NCI-H69 (cell line): ENCODE measurements around the gene SERPINB6.
A peak's percentile ranks its signal among the peaks of the same experiment; 100 is the strongest.
"Not testable (repeated sequence)": the region's sequence is repeated elsewhere in the genome, so short reads cannot be mapped to it uniquely, and the experiment has no call there.

Experiments used
- DNase-seq: peaks from one replicate; lab custom pipeline; 2025; lab: John Stamatoyannopoulos, UW

Gene SERPINB6

DNA sequence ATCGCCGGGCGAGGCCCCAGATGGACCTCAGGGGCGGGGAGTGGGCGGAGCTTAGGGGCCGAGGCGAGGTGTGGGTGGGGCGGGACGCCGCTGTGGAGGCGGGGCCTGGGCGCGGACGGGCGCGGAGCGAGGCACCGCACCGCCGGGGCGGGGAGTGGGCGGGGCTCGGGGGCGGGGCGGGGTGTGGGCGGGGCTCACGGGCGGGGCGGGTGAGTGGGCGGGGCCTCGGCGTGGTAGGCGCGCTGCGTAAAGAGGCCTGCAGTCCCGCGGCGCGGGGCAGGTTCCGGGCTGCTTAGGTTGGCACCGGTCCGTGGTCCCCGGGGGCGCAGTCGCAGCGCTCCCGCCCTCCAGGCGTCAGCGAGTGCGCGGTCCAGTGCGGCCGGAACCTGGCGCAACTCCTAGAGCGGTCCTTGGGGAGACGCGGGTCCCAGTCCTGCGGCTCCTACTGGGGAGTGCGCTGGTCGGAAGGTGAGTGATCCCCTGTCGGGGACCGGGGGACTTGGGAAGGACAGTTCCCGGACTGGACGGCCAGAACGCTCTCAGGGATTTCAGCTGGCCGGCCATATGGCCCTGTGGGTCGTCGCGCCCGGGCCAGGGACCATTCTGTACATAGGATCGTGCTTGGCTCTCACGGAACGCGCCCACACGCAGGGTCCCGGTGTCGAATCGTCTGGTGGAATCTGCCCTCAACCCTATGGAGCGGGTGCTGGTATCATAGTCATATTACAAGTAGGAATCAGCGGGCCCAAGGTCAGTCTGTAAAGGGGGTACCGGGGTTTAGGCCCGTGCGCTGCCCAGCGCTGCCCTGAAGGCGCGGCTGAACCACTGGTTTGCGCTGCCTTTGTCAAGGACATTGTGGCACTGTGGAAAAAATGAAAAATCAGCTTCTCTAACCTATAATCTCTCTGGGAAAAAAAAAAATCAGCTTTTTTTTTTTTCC, 28.5 kb upstream of the SERPINB6 start, which contains the start of gene NQO2:
NQO2 (plus strand) TSS at position 277 of the 940 bp plus-strand sequence. CDS start 6,659 bp downstream, outside the sequence.
- DNase-seq, result peak; percentile 90

DNA sequence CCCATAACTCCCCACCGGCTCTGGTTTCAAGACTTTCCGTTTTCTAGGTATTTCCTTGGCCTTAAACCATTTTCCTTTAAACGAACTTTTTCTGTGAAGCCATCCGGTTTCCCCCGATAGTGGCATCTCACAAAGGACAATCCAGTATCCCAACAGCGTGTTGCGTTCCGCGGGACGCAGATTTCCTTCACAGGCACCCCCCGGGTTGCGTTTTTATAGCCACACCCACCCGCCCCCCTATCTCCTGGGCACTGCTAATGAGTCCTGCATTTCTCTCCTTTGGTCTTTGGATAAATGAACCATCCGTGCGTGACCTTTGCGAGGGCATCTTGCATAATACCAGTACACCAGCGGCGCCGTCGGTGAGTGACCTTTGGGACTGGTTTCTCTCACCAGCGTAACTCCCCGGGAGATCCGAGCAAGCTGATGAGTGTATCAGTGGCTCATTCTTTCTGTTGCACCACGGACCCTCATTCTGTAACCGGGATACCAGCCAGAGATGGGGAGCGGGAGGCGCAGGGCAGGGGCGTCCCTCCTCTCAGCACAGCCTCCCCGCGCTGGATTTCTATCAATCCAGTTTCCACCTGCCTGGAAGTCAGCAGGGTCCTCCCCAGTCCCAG, 27.7 kb upstream of the SERPINB6 start:
- DNase-seq, result no peak

DNA sequence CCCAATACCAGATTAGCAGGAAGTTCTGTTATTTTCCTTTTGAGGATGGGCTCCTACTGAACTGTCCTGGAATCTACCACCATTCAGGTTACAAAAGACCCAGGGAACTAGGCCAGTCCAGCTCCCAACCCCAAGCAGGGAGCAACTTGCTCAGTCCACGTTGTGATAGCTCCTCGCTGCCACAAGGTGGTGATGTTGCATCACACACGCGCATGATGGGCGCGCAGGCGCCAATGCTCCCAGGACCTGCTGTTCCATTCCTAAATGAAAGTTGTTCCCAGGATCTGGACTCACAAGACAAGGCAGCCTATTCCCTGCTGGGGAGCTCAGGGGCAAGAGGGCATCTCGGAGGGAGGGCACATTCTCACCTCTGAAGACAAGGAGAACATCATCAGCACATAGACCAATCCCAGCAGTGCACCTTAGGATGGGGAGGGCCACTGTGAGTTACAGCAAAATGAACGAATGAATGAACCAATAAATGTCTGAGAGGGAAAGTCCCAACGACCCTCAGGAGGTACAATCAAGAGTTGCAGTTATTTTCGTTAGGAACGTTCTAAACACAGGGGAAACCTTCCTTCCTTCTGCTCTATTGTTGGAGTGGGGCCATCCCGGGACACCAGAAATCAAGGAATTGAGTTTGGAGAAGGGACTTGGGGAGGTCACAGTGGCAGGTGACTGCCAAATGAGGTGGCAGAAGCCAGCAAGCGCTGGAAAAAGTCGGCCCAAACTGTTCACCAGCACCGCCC, 27.1 kb upstream of the SERPINB6 start:
- DNase-seq, result not testable (repeated sequence)

DNA sequence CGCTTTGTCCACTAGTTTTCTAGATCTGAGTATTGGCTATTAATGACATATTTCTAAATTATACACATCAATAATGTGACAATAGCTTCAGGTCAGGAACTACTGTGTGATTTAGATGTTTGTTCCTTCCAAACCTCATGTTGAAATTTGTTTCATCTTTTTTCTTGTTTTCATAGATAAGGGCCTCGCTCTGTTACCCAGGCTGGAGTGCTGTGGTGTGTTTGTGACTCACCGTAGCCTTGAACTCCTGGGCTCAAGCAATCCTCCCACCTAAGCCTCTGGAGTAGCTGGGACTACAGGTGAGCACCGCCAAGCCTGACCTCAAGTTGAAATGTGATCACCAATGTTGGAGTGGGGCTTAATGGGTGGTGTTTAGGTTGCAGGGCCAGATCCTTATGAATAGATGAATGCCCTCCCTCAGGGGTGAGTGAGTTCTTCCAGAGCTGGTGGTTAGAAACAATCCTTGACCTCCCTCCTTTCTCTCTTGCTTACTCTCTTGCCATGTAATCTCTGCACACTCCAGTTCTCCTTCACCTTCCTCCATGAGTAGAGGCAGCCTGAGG, 22.5 kb upstream of the SERPINB6 start:
- no peak for DNase-seq

DNA sequence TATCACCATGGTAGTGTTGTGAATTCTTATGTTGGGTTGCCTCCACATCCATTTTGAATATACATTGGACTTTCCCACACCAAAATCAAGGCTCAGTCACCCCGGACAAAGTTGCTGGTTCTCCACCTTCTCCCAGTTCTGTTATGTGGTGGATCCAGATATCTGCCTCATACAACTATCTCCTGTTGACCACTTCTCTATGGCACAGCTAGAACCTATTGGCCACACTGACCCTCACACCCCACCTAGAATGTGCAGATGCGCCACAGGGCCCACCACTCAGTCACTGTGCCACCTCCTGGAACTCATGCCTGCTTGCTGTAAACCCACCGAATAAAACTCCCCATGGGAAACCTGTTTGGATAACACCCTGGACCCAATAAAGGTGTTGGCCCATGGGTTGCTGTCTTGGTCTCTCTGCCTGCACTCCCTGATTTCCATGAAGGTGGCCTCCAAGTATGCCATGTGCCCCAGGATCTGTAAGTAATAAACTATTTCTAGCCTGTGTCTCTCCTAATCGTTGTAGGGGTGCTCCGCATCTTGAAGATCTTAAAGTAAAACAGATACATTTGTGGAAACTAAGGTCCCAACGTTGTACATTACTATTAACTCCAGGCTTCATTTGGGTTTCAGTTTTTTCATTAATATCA, 21.1 kb upstream of the SERPINB6 start:
- no peak for DNase-seq

DNA sequence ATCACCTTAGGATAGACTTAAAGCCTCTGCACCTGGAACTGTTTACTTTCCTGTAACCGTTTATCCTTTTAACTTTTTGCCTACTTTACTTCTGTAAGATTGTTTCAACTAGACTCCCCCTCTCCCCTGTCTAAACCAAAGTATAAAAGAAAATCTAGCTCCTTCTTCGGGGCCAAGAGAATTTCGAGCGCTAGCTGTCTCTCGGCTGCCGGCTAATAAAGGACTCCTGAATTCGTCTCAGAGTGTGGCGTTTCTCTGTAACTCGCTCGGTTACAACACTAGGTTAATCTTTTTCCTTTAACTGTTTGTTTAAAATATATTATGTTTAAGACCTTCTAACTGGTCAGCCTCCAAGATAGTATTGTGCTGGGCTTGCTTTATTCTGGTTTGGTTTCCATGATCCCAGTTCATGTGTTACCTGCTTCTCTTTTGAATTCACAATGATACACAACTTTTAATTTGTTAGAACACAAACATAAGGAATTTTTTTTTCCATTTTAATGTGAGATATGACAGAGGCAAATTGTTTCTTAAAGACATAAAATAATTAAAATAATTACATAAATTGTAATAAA, 19.7 kb upstream of the SERPINB6 start:
- DNase-seq, result peak; percentile 26

DNA sequence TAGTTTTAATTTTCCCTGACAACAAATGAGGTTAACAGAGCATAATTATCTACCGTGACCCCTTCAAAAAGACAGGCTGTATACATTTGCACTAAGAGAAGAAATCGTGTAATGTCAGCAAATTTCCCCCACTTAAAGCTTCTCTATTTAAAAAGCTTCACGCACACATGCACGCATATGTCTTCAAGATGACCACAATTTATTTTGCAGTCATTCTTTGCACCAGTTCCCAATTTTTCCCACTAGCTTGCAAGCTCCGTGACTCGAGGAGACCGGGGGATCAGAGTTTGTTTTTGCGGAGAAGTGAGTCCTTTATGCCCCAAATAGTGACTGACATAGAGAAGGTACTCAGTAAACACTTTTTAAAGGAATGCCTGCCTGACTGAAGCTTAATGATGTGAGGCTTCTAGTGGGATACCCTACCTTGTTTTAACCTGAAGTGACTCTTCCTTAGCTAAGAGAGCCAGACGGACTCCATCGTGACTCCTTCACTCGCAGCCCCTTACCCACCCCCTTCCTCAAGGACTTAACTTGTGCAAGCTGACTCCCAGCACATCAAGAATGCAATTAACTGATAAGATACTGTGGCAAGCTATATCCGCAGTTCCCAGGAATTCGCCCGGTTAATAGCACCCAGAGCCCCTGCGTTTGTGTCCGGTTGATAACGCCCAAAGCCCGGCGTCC, 19.0 kb upstream of the SERPINB6 start:
- DNase-seq, result peak; percentile 57

DNA sequence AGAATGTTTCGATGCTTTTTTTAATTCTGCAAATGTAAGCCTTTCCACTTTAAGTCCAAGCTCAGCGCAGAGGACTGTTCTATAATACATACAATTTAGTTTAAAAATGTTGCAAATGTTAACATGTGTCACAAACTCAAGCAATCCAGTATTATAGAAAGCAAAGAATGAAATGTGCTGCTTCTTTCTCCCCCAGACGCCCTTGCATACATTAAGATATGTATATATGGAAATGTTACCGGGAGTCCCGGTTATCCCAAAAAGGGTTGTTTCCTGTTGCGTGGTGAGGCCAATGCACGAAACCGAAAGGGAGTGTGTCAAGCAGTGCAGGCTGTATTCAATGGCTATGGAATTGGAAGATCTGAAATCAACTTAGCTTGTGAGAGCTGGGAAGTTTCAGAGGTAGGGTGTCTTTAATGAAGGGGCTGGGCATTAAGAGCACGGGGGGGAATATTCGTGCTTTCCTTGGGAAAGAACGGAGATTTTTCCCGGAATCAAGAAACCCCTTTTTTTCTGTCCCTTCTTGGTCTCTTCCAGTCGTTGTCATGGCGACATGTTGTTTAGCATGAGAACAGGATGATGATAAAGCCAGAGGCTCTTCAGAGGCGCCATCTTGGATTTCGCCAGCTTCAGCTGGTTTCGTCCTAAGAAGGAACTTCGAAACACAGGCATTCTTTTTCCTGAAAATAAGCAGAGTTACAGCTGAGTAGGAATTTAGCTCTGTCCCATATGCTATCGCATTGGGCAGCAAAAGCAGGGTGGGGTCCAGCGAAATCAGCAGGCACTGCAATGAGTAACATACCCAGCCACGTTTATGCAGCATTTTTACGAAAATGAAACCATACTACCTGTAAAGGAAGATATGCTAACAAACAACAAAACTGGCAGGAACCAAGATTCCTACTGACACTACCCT, 18.2 kb upstream of the SERPINB6 start:
- peak; percentile 97 for DNase-seq

DNA sequence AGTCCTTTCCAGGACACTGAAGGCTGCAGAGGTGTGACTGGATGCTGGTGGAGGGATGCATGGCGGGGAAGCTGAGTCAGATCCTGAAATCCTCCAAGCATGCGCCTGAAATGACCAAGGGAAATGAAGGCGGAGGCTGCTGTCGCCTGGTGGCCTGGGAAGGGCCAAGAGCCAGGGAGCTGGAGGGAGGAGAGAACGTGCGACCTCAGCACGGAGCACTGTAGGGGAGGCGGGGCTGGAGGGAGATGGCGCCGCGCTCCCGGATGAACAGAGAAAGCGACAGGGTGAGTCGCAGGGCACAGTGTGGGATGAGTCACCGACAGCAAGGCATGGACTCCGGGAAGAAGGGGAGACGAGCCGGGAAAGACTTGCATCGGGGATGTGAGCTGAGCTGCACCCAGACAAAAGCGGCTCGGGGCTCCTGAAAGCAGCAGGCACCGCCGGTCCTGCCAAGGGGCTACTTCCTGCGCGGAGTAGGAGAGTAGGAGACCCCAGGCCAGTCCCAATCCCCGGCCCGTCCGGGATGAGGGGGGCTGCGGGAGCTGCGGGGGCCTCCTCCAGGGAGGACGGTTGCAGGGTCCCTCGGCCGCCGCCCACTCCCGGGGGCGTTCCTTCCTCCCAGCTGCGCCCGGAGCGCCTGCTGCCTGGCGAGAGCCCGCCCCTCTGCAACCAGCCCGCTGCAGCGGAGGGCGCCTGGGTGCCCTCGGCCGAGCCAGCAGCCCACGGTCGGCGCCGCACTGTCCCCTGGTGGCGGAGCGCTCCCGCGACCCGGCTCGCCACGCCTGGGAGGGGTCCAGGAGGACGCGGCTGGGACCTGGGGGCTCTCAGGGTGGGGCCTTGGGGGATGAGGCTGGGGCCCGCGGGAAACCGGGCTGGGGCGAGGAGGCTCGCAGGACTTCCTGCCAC, 17.3 kb upstream of the SERPINB6 start:
- peak; percentile 86 for DNase-seq

DNA sequence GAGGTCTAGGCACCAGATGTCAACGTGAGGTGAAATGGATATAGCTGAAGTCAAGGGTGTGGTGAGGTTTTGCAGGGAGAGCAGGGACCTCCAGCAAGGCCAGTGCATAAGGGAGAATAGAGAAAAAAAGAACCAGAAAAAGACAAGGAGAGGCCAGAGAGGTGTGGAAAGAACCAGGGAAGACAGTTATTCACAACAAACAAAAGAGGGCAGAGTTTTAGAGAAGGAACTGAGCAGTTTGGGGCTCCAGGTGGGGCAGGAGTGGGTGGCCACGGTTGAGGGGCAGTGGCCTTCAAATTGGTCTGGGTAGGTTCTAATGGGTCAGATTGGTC, 16.7 kb upstream of the SERPINB6 start:
- no peak for DNase-seq

DNA sequence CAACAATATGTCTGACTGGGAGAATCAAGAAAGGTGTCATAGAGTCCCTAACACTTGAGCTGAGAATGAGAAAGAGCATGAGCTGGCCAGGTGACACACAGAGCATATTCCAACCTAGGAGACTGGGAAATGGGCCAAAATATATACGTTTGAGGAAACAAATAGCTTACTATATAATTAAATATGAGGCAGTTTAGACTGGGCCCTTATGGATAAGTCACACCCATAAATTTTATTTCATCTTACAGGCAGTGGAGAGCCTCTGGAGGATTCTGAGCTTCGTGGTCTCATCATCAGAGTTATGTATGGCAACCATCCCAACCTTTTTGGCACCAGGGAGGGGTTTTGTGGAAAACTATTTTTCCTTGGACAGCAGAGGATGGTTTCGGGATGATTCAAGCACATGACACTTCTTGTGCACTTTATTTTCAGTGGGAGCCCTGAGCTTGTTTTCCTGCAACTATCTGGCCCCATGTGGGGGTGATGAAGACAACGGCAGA, 15.4 kb upstream of the SERPINB6 start:
- DNase-seq, result peak; percentile 78

DNA sequence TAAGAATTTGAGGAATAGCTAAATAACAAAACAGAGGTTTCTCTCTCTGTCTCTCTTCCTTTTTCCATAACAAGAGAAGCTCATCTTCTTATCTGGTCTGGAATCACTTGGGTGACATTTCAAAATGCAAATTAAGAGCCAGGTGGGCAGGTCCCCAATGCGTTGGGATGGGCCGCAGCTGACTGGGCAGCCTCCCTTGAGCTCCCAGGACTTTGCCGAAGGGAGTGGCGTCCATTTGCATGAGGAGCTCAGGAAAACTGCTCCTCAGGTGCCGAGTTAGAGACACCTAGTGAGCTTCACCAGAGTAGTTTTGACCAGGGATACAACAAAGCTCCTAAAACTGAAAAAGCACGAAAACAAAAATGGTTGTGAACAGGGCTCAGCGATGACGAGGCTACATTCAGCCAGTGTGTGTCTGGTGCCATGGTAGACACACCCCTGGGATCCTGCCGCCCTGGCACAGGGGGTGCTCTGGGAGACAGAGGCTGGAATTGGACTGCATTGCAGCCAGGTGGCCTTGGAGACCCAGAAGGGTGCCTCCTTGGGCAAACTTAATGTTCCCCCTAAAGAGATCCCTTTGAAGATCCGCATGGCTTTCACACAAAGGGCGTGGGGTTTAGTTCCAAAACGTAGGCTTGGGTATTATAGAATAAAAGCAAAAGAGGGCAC, 13.5 kb upstream of the SERPINB6 start:
- DNase-seq, result no peak

DNA sequence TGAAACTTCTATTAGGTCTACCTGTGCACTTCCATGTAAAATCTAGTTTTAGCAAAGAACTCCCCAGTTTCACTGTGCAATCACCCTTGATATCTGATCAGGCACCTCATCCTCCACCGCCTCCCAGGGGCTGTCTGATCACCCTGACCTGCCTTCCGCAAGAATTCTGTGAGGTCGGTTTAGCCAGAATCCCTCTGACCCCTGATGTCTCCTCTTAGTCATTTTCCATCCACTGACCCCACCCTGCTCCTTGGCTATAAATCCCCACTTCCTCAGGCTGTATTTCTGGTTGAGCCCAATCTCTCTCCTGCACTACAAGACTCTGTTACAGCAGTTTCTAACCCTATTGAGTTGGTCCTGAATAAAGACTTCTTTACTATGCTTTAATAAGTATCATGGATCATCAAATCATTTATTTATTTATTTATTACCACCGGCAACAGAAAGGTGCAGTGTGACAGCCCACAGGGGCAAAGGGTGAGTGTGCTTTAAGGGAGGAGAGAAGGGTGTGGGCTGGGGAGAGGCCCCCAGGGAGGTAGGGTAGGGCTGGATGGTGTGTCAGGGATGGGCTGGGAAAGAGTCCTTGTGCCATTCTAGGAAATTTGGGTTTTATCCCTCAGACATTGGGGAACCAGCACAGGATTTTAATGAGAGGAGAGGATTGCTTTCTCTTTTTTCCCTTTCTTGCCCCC, 11.2 kb upstream of the SERPINB6 start:
- no peak for DNase-seq

DNA sequence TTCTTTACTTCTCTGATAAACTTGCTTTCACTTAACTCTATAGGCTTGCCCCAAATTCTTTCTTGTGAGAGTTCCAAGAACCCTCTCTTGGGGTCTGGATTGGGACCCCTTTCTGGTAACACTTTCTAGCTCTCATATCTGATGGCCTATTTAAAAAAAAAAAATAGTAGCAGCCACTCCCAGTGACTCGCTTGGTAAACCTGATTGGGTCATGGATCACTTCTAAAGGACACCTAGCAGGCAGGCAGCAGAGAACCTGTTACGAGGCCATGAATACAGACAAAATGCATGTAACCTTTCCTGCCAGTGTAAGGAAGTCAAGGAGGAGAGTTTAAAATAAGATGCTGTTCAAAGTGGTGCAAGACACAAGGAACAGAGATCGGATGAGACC, 9.1 kb upstream of the SERPINB6 start:
- no peak for DNase-seq

DNA sequence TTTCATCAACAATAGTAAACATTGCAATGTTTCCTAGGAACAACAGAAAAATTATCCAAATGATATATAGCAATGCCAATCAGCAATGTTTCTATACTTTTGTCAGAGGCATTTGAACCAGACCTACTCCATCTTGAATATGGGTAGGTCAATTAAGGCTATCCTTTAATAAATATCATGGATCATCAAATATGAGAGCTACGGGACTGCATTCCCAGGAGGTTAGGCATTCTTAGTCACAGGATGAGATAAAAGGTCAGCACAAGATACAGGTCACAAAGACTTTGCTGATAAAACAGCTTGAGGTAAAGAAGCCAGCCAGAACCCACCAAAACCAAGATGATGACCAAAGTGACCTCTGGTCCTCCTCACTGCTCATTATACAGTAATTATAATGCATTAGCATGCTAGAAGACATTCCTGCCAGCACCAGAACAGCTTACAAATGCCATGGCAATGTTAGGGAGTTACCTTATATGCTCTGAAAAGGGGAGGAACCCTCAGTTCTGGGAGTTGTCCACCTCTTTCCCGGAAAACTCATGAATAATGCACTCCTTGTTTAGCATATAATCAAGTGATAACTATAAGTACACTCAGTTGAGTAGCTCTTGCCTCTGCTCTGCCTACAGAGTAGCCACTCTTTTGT, 8.6 kb upstream of the SERPINB6 start:
- DNase-seq, result no peak

DNA sequence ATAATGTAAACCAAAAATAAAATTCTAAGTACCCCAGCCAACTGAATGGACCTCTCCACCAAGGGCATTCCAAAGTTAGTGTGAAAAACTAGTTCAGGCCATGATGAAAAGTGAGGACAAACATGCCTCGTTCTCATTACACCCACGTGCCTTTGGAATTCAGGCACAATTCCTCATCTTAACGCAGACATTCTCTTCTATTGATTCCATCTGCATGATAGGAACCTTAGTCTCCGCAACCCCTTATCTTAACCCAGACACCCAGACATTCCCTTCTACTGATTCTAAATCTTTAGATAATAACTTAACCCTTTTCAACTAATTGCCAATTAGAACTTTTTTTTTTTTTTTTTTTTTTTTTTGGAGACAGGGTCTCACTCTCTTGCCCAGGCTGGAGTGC, 7.6 kb upstream of the SERPINB6 start:
- no peak for DNase-seq
